ENCODE results near the gene CRTC3. TPM values are rescaled to one million over a fixed set of nuclear protein-coding genes. Genes with fewer than 3 reads are reported as not detected.

CRTC3 gene
- total and polyA plus RNA-seq, 2 of the 4 experiments (the other 2 are of a cell fraction): 4.7 to 14.8 TPM

DNA sequence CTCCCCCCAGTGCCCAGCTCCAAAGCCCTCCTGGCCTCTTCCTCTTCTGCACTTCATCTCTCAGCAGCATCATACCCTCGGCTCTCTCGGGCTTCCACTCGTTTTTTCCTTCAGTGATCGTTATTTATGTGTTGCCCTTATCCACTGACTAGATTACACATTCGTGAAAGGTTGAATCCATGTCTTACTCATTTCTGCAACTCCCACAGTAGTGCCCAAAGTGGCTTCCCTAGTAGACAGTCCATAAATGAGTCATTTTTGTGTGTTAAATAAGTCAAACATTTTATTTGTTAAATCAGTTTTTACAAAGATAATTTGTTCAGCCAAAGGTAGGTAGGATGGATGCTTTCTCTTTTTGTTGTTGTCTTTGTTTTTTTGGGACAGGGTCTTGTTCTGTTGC, 87.4 kb downstream of the CRTC3 start:
- Histone ChIP-seq H3K9ac (ENCODE audit: low read depth, low read length) (no peak overlapping the region), H3K4me1 (ENCODE audit: control insufficient read depth, insufficient read depth, low read length) (peaks cover 3% of the 10 kb centered on the region), H3K4me2 (ENCODE audit: low read depth, low read length) (no peak overlapping the region), H2BK5ac (ENCODE audit: low read depth, low read length, poor library complexity, severe bottlenecking) (no peak overlapping the region), H2AK5ac (ENCODE audit: low read depth, low read length) (no peak overlapping the region), H3K4ac (ENCODE audit: low read depth, low read length) (no peak overlapping the region; the same call in 1 of the 2 replicates), H3K56ac (ENCODE audit: extremely low read depth, insufficient read depth, low read length) (no peak overlapping the region), H4K5ac (ENCODE audit: low read depth, low read length) (no peak overlapping the region), H2AFZ (replicated peaks; ENCODE audit: low read length, poor library complexity) (no peak overlapping the region), H3K27ac (ENCODE audit: insufficient read depth, low read length) (no peak overlapping the region), H3K79me1 (ENCODE audit: low read depth in 1 of 2, low read length in 2 of 2) (peaks cover 0 to 8% of the 10 kb centered on the region in 2 experiments; a peak in 3 of 4 replicates), H2BK20ac (ENCODE audit: low read depth, low read length) (no peak overlapping the region), H2AK9ac (replicated peaks; ENCODE audit: low read depth, low read length, poor library complexity) (peak overlapping the region; percentile 28), H2BK15ac (ENCODE audit: low read depth, low read length) (no peak overlapping the region), H3K9me1 (ENCODE audit: insufficient read depth, low read length) (0 out of 2 replicates have a peak, but pooled peaks cover 2% of the 10 kb centered on the region), H4K91ac (ENCODE audit: insufficient read depth, low read depth, low read length) (no peak overlapping the region), H3K9me3 (ENCODE audit: control insufficient read depth, insufficient read depth, low read length) (no peaks in the 10 kb centered on the region), H3K18ac (ENCODE audit: low read depth, low read length) (no peak overlapping the region), H3K23ac (ENCODE audit: low read depth, low read length) (no peak overlapping the region), H4K20me1 (ENCODE audit: insufficient read depth, low read length) (no peaks in the 10 kb centered on the region), H3K27me3 (ENCODE audit: control insufficient read depth, insufficient read depth, low read length) (no peaks in the 10 kb centered on the region), H4K8ac (ENCODE audit: low read depth in 2 of 2, low read length in 2 of 2) (no peak overlapping the region), H3K4me3 (ENCODE audit: insufficient read depth, low read depth, low read length) (no peak overlapping the region), H3K36me3 (ENCODE audit: control insufficient read depth, insufficient read depth, low read length) (peaks cover 50% of the 10 kb centered on the region), H2BK120ac (ENCODE audit: low read depth, low read length) (no peak overlapping the region), H3K14ac (replicated peaks; ENCODE audit: low read depth, low read length) (peak overlapping the region; percentile 40; the same call in 1 of the 2 replicates)
- TF ChIP-seq, protein P1, sequence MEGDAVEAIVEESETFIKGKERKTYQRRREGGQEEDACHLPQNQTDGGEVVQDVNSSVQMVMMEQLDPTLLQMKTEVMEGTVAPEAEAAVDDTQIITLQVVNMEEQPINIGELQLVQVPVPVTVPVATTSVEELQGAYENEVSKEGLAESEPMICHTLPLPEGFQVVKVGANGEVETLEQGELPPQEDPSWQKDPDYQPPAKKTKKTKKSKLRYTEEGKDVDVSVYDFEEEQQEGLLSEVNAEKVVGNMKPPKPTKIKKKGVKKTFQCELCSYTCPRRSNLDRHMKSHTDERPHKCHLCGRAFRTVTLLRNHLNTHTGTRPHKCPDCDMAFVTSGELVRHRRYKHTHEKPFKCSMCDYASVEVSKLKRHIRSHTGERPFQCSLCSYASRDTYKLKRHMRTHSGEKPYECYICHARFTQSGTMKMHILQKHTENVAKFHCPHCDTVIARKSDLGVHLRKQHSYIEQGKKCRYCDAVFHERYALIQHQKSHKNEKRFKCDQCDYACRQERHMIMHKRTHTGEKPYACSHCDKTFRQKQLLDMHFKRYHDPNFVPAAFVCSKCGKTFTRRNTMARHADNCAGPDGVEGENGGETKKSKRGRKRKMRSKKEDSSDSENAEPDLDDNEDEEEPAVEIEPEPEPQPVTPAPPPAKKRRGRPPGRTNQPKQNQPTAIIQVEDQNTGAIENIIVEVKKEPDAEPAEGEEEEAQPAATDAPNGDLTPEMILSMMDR (conservative IDR thresholded peaks at IDR 0.05; ENCODE audit: low read depth, low read length): no peak
- TF ChIP-seq POLR2A (IDR thresholded peaks at IDR 0.05; ENCODE audit: low read depth, low read length) (no peak), MAFK (IDR thresholded peaks at IDR 0.05; ENCODE audit: low read depth, low read length) (no peak), FOS (IDR thresholded peaks at IDR 0.05; ENCODE audit: low read depth, low read length) (peak; percentile 33; the same call in 1 of the 2 replicates)
- ChIA-PET CTCF (no interaction called here), POLR2A (ENCODE audit: unreplicated experiment) (no interaction called here)
- DNase-seq: peak; percentile 53
- in situ Hi-C loops (cut with MboI; ENCODE audit: low sequenced_read_pairs): no loop called here
- dilution Hi-C loops (cut with HindIII; ENCODE audit: low sequenced_read_pairs, unreplicated experiment): no loop called here
- ATAC-seq (ENCODE audit: low read depth): peak; percentile 37; the same call in 1 of the 2 replicates
- intact Hi-C loops (cut with micrococcal nuclease): loop anchor here (10.0 kb wide), 1 partner anchor 292 kb away; no protein-coding TSS in a partner anchor
- WGBS, 2 experiments (ENCODE audit: extremely low coverage in 2 of 2, insufficient read length in 1 of 2): no CpG with 5 or more reads among the region's 5 CpGs
- BruUV-seq (replicated peaks): no TSS peak
